ENCODE data around the gene LCORL. TPM values are rescaled to one million over a fixed set of nuclear protein-coding genes. Genes with fewer than 3 reads are reported as not detected.
A peak's percentile ranks its signal among the peaks of the same experiment; 100 is the strongest.

The LCORL gene
- total and polyA plus RNA-seq, 5 donors, result 1.6 to 8.1 (median 7.3) TPM

GRCh38 chr4:17811078-17811603, 210.4 kb downstream of the LCORL start:
- 1% methylated on average over 48 of the region's 48 CpGs for WGBS
- intact Hi-C loops (cut with DNase I), result loop anchor here in 2 of 4 donors (10.0 kb wide), 3 partner anchors 204 to 554 kb away; partner anchors contain the start of gene LCORL (in 1 of the 2)
- Histone ChIP-seq H3K4me1 (ENCODE audit: control insufficient read depth, insufficient read depth, low read length) (peaks cover 2% of the 10 kb centered on the region), H3K27ac (ENCODE audit: low read length) (no peak overlapping the region), H3K9me3 (ENCODE audit: control insufficient read depth, low read length) (no peaks in the 10 kb centered on the region), H3K4me3 (ENCODE audit: low read length) (peak overlapping the region; percentile 47), H3K27me3 (ENCODE audit: control insufficient read depth, insufficient read depth) (no peaks in the 10 kb centered on the region)
- no peak for ATAC-seq
- DNase-seq, result no peak

GRCh38 chr4:17810260-17811077, 211.1 kb downstream of the LCORL start, which contains the start of the genes DCAF16 and NCAPG:
TSS of gene DCAF16 (minus strand) at chr4:17810757. CDS start at chr4:17804141, 6,616 bp downstream.
TSS of gene NCAPG (plus strand) at chr4:17810979. CDS start at chr4:17811078, 99 bp downstream.
- Histone ChIP-seq H3K9me3 (ENCODE audit: control insufficient read depth, low read length) (no peaks in the 10 kb centered on the region), H3K27ac (ENCODE audit: low read length) (peak within 1 kb of the TSS; percentile 84), H3K4me1 (ENCODE audit: control insufficient read depth, insufficient read depth, low read length) (peaks cover 2% of the 10 kb centered on the region), H3K27me3 (ENCODE audit: control insufficient read depth, insufficient read depth) (no peaks in the 10 kb centered on the region), H3K4me3 (ENCODE audit: low read length) (peak within 1 kb of the TSS; percentile 72)
- under 1% methylated on average over 69 of the region's 69 CpGs for WGBS
- ATAC-seq (peak; percentile 100), DNase-seq (peak; percentile 99 to 100 (median 99))
- intact Hi-C loops (cut with DNase I), result loop anchor here in 2 of 4 donors (10.0 kb wide), 3 partner anchors 204 to 554 kb away; partner anchors contain the start of gene LCORL (in 1 of the 2)

GRCh38 chr4:17809667-17810066, 211.9 kb downstream of the LCORL start:
- DNase-seq (no peak), ATAC-seq (no peak)
- H3K4me1 ChIP-seq (ENCODE audit: control insufficient read depth, insufficient read depth, low read length), result peaks cover 2% of the 10 kb centered on the region
- H3K27me3 ChIP-seq (ENCODE audit: control insufficient read depth, insufficient read depth), result no peaks in the 10 kb centered on the region
- intact Hi-C loops (cut with DNase I), result loop anchor here in 2 of 4 donors (10.0 kb wide), 3 partner anchors 205 to 555 kb away; partner anchors contain the start of gene LCORL (in 1 of the 2)
- H3K4me3 ChIP-seq (ENCODE audit: low read length), result peak overlapping the region; percentile 72
- peak overlapping the region; percentile 23 for H3K27ac ChIP-seq (ENCODE audit: low read length)
- 3% methylated on average over 7 of the region's 7 CpGs for WGBS
- no peaks in the 10 kb centered on the region for H3K9me3 ChIP-seq (ENCODE audit: control insufficient read depth, low read length)

- Histone ChIP-seq H3K9me3 (ENCODE audit: control insufficient read depth, low read length) (no peaks in the 10 kb centered on the region), H3K27ac (ENCODE audit: low read length) (no peak overlapping the region), H3K27me3 (ENCODE audit: control insufficient read depth, insufficient read depth) (no peaks in the 10 kb centered on the region), H3K4me1 (ENCODE audit: control insufficient read depth, insufficient read depth, low read length) (peaks cover 2% of the 10 kb centered on the region), H3K4me3 (ENCODE audit: low read length) (peak overlapping the region; percentile 48)
- WGBS, result 35% methylated on average over 6 of the region's 6 CpGs
- intact Hi-C loops (cut with DNase I), result no loop called here
- no peak for ATAC-seq
- DNase-seq, result no peak
Measured at GRCh38 chr4:17807446-17807845, 214.1 kb downstream of the LCORL start.

GRCh38 chr4:17805580-17806155, 215.9 kb downstream of the LCORL start:
- H3K27ac ChIP-seq (ENCODE audit: low read length), result no peak overlapping the region
- H3K27me3 ChIP-seq (ENCODE audit: control insufficient read depth, insufficient read depth), result no peaks in the 10 kb centered on the region
- intact Hi-C loops (cut with DNase I), result no loop called here
- ATAC-seq (no peak), DNase-seq (no peak)
- whole genome bisulfite sequencing, result 83% methylated on average over 3 of the region's 3 CpGs
- H3K4me3 ChIP-seq (ENCODE audit: low read length), result no peak overlapping the region
- peaks cover 2% of the 10 kb centered on the region for H3K4me1 ChIP-seq (ENCODE audit: control insufficient read depth, insufficient read depth, low read length)
- no peaks in the 10 kb centered on the region for H3K9me3 ChIP-seq (ENCODE audit: control insufficient read depth, low read length)

- Histone ChIP-seq H3K4me3 (ENCODE audit: low read length) (no peak overlapping the region), H3K4me1 (ENCODE audit: control insufficient read depth, insufficient read depth, low read length) (no peaks in the 10 kb centered on the region), H3K27me3 (ENCODE audit: control insufficient read depth, insufficient read depth) (no peaks in the 10 kb centered on the region), H3K27ac (ENCODE audit: low read length) (no peak overlapping the region), H3K9me3 (ENCODE audit: control insufficient read depth, low read length) (no peaks in the 10 kb centered on the region)
- ATAC-seq (no peak), DNase-seq (no peak)
- intact Hi-C loops (cut with DNase I), result no loop called here
- WGBS, result 94% methylated on average over 1 of the region's 1 CpG
Measured at GRCh38 chr4:17797808-17798207, 223.7 kb downstream of the LCORL start.

- intact Hi-C loops (cut with DNase I), result no loop called here
- H3K4me1 ChIP-seq (ENCODE audit: control insufficient read depth, insufficient read depth, low read length), result no peaks in the 10 kb centered on the region
- no peaks in the 10 kb centered on the region for H3K27me3 ChIP-seq (ENCODE audit: control insufficient read depth, insufficient read depth)
- DNase-seq (no peak), ATAC-seq (no peak)
- 62% methylated on average over 1 of the region's 1 CpG for WGBS
- H3K9me3 ChIP-seq (ENCODE audit: control insufficient read depth, low read length), result no peaks in the 10 kb centered on the region
- H3K4me3 ChIP-seq (ENCODE audit: low read length), result no peak overlapping the region
- no peak overlapping the region for H3K27ac ChIP-seq (ENCODE audit: low read length)
Measured at GRCh38 chr4:17794730-17795129, 226.8 kb downstream of the LCORL start.

Other genes starting within 250 kb of the LCORL start
- not detected for gene FAM184B, start 240.1 kb downstream of the LCORL start, total RNA-seq
- 0.05 TPM for gene FAM184B, start 240.1 kb downstream of the LCORL start, polyA plus RNA-seq
- gene DCAF16, start 211.0 kb downstream of the LCORL start, total RNA-seq, result 10 to 100 TPM; 15.5 to 21.7 (median 18.3) TPM
- gene DCAF16, start 211.0 kb downstream of the LCORL start, polyA plus RNA-seq, result 9.2 TPM
- 1 to 10 TPM in 1 of 4 donors, under 1 TPM in 3; 0.17 to 1.3 (median 0.64) TPM for gene NCAPG, start 210.8 kb downstream of the LCORL start, total RNA-seq
- gene NCAPG, start 210.8 kb downstream of the LCORL start, polyA plus RNA-seq, result 0.14 TPM